HUES48 (cell line): Measurements from ENCODE around the gene PCDHGA4.

Experiments
- H3K27ac ChIP-seq: one replicate; pipeline ENCODE4 v1.7.0; 2013; ENCODE audit warnings: low read depth, low read length, inconsistent platforms
- H3K27me3 ChIP-seq: 2 replicates; pipeline ENCODE4 v1.6.1; 2013; ENCODE audit warnings: mild to moderate bottlenecking, low read length; ENCODE audit not compliant: control insufficient read depth, insufficient read depth
- H3K36me3 ChIP-seq: 2 replicates; pipeline ENCODE4 v1.6.1; 2013; ENCODE audit warnings: low read length; ENCODE audit not compliant: control insufficient read depth, insufficient read depth
- H3K4me1 ChIP-seq: 2 replicates; pipeline ENCODE4 v1.6.1; 2013; ENCODE audit warnings: mild to moderate bottlenecking, low read length; ENCODE audit not compliant: control insufficient read depth, insufficient read depth
- H3K4me3 ChIP-seq: 2 replicates; pipeline ENCODE4 v1.5.1; 2013; ENCODE audit warnings: mild to moderate bottlenecking, low read depth, low read length
- H3K9ac ChIP-seq: 2 replicates; pipeline ENCODE4 v1.6.1; 2013; ENCODE audit warnings: mild to moderate bottlenecking, low read depth, low read length, moderate library complexity
- H3K9me3 ChIP-seq: 2 replicates; pipeline ENCODE4 v1.6.1; 2013; ENCODE audit warnings: low read length; ENCODE audit not compliant: control insufficient read depth, insufficient read depth

Gene PCDHGA4

GRCh38 chr5:141351591-141351990, 3.2 kb upstream of the PCDHGA4 start:
- Histone ChIP-seq H3K27ac (no peak overlapping the region), H3K27me3 (no peaks in the 10 kb centered on the region), H3K36me3 (no peaks in the 10 kb centered on the region), H3K4me1 (no peaks in the 10 kb centered on the region), H3K9me3 (peaks cover 51% of the 10 kb centered on the region), H3K9ac (no peak overlapping the region), H3K4me3 (no peak overlapping the region)

- Histone ChIP-seq H3K36me3 (no peaks in the 10 kb centered on the region), H3K27me3 (no peaks in the 10 kb centered on the region), H3K9me3 (peaks cover 56% of the 10 kb centered on the region)
Observed at GRCh38 chr5:141355641-141356040, 820 bp downstream of the PCDHGA4 start.

DNA sequence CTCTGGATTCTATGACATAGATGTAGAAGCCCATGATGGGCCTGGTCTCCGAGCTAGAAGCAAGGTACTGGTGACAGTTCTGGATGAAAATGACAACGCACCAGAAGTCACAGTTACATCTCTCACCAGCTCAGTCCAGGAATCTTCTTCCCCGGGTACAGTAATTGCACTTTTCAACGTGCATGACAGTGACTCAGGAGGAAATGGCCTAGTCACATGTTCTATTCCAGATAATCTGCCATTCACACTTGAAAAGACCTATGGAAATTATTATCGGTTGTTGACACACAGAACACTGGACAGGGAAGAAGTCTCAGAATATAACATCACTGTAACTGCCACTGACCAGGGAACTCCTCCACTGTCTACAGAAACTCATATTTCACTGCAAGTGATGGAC, 1.3 kb downstream of the PCDHGA4 start:
- Histone ChIP-seq H3K36me3 (no peaks in the 10 kb centered on the region), H3K4me3 (no peak overlapping the region), H3K27me3 (no peaks in the 10 kb centered on the region), H3K27ac (no peak overlapping the region), H3K4me1 (no peaks in the 10 kb centered on the region), H3K9ac (no peak overlapping the region), H3K9me3 (peaks cover 58% of the 10 kb centered on the region)

More at GRCh38 chr5:141355641-141356040, 820 bp downstream of the PCDHGA4 start:
- Histone ChIP-seq H3K4me1 (no peaks in the 10 kb centered on the region), H3K9ac (no peak overlapping the region), H3K4me3 (no peak overlapping the region), H3K27ac (no peak overlapping the region)

- Histone ChIP-seq H3K27ac (no peak overlapping the region), H3K9me3 (peaks cover 63% of the 10 kb centered on the region), H3K9ac (no peak overlapping the region), H3K4me3 (no peak overlapping the region), H3K36me3 (no peaks in the 10 kb centered on the region), H3K4me1 (no peaks in the 10 kb centered on the region), H3K27me3 (no peaks in the 10 kb centered on the region)
Observed at GRCh38 chr5:141356950-141357349, 2.1 kb downstream of the PCDHGA4 start.

- peaks cover 63% of the 10 kb centered on the region for H3K9me3 ChIP-seq
Observed at GRCh38 chr5:141359790-141360426, 5.1 kb downstream of the PCDHGA4 start, which contains the start of gene PCDHGB2. TSS of gene PCDHGB2 (plus strand) at chr5:141359994. CDS start at chr5:141360136, 142 bp downstream.

GRCh38 chr5:141360685-141361084, 5.9 kb downstream of the PCDHGA4 start:
- Histone ChIP-seq H3K9me3 (peaks cover 64% of the 10 kb centered on the region), H3K9ac (no peak overlapping the region), H3K27ac (no peak overlapping the region), H3K36me3 (no peaks in the 10 kb centered on the region), H3K4me3 (peak overlapping the region; percentile 11; the same call in 1 of the 2 replicates), H3K27me3 (no peaks in the 10 kb centered on the region), H3K4me1 (no peaks in the 10 kb centered on the region)

More at GRCh38 chr5:141359790-141360426, 5.1 kb downstream of the PCDHGA4 start, which contains the start of gene PCDHGB2:
- peak within 1 kb of the TSS; percentile 37 for H3K4me3 ChIP-seq
- H3K27ac ChIP-seq: no peak within 1 kb of the TSS
- H3K27me3 ChIP-seq: no peaks in the 10 kb centered on the region
- H3K9ac ChIP-seq: no peak within 1 kb of the TSS
- no peaks in the 10 kb centered on the region for H3K36me3 ChIP-seq
- no peaks in the 10 kb centered on the region for H3K4me1 ChIP-seq

- Histone ChIP-seq H3K27ac (no peak overlapping the region), H3K4me3 (peak overlapping the region; percentile 24)
Observed at GRCh38 chr5:141362719-141363118, 7.9 kb downstream of the PCDHGA4 start.

GRCh38 chr5:141363952-141364660, 9.3 kb downstream of the PCDHGA4 start, which contains the start of gene PCDHGA5:
TSS of gene PCDHGA5 (plus strand) at chr5:141364162. CDS start at chr5:141364331, 169 bp downstream.
- H3K4me3 ChIP-seq: peak within 1 kb of the TSS; percentile 24; the same call in 1 of the 2 replicates
- H3K27ac ChIP-seq: no peak within 1 kb of the TSS
- H3K4me1 ChIP-seq: no peaks in the 10 kb centered on the region
- no peak within 1 kb of the TSS for H3K9ac ChIP-seq
- peaks cover 68% of the 10 kb centered on the region for H3K9me3 ChIP-seq
- H3K36me3 ChIP-seq: no peaks in the 10 kb centered on the region
- no peaks in the 10 kb centered on the region for H3K27me3 ChIP-seq

More at GRCh38 chr5:141362719-141363118, 7.9 kb downstream of the PCDHGA4 start:
- no peaks in the 10 kb centered on the region for H3K27me3 ChIP-seq
- H3K9ac ChIP-seq: no peak overlapping the region
- H3K9me3 ChIP-seq: peaks cover 66% of the 10 kb centered on the region
- H3K36me3 ChIP-seq: no peaks in the 10 kb centered on the region
- no peaks in the 10 kb centered on the region for H3K4me1 ChIP-seq

DNA sequence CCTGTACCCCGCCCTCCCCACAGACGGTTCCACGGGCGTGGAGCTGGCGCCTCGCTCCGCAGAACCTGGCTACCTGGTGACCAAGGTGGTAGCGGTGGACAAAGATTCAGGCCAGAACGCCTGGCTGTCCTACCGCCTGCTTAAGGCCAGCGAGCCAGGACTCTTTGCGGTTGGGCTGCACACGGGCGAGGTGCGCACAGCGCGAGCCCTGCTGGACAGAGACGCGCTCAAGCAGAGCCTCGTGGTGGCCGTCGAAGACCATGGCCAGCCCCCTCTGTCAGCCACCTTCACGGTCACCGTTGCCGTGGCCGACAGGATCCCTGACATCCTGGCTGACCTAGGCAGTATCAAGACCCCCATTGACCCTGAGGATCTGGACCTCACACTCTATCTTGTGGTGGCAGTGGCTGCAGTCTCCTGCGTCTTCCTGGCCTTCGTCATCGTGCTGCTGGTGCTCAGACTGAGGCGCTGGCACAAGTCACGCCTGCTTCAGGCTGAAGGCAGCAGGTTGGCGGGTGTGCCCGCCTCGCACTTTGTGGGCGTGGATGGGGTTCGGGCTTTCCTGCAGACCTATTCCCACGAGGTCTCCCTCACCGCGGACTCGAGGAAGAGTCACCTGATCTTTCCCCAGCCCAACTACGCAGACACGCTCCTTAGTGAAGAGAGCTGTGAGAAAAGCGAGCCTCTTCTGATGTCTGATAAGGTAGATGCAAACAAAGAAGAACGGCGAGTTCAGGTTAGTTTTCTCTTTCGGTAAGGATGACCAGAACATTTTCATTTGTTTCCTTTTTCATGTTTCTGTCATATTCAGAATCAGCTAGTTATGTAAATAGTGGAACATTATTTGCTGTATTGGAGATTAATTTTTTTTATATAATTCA, 11.4 kb downstream of the PCDHGA4 start:
- H3K27ac ChIP-seq: no peak overlapping the region
- no peaks in the 10 kb centered on the region for H3K27me3 ChIP-seq
- H3K4me3 ChIP-seq: no peak overlapping the region
- no peak overlapping the region for H3K9ac ChIP-seq
- no peaks in the 10 kb centered on the region for H3K36me3 ChIP-seq
- no peaks in the 10 kb centered on the region for H3K4me1 ChIP-seq
- peaks cover 62% of the 10 kb centered on the region for H3K9me3 ChIP-seq

- H3K4me1 ChIP-seq: no peaks in the 10 kb centered on the region
- H3K9me3 ChIP-seq: peaks cover 58% of the 10 kb centered on the region
- no peaks in the 10 kb centered on the region for H3K27me3 ChIP-seq
- no peaks in the 10 kb centered on the region for H3K36me3 ChIP-seq
- no peak within 1 kb of the TSS for H3K9ac ChIP-seq
- H3K4me3 ChIP-seq: no peak within 1 kb of the TSS
- no peak within 1 kb of the TSS for H3K27ac ChIP-seq
Observed at GRCh38 chr5:141369994-141370848, 15.4 kb downstream of the PCDHGA4 start, which contains the start of gene PCDHGB3. TSS of gene PCDHGB3 (plus strand) at chr5:141370242. CDS start at chr5:141370395, 153 bp downstream.
